ENCODE measurements around the gene CACNA1S. TPM values are rescaled to one million over a fixed set of nuclear protein-coding genes. Genes with fewer than 3 reads are reported as not detected.
A peak's percentile ranks its signal among the peaks of the same experiment; 100 is the strongest.

Gene CACNA1S
- total RNA-seq, 1 donor from 2014 or later = not detected

GRCh38 chr1:201139756-201140155 lies 27.5 kb upstream of the CACNA1S start:
- no peak for DNase-seq
- Histone ChIP-seq H3K36me3 (peaks cover 72% of the 10 kb centered on the region), H3K27ac (replicated peaks) (no peak overlapping the region), H3K4me3 (no peak overlapping the region), H3K9me3 (replicated peaks) (no peaks in the 10 kb centered on the region), H3K4me1 (peaks cover 18% of the 10 kb centered on the region), H3K27me3 (ENCODE audit: low read depth) (no peaks in the 10 kb centered on the region)
- intact Hi-C loops (cut with micrococcal nuclease) = no loop called here
- no peak for TF ChIP-seq CTCF (IDR thresholded peaks at IDR 0.05; ENCODE audit: borderline replicate concordance)

- intact Hi-C loops (cut with micrococcal nuclease) = no loop called here
- no peaks in the 10 kb centered on the region for H3K9me3 ChIP-seq (replicated peaks)
These were observed 27.1 kb upstream of the CACNA1S start for GRCh38 chr1:201139306-201139705.

GRCh38 chr1:201138311-201138840 lies 26.1 kb upstream of the CACNA1S start:
- no peak for TF ChIP-seq CTCF (IDR thresholded peaks at IDR 0.05; ENCODE audit: borderline replicate concordance)
- DNase-seq = no peak
- Histone ChIP-seq H3K9me3 (replicated peaks) (no peaks in the 10 kb centered on the region), H3K4me3 (no peak overlapping the region), H3K27ac (replicated peaks) (peak overlapping the region; percentile 52), H3K36me3 (peaks cover 66% of the 10 kb centered on the region), H3K27me3 (ENCODE audit: low read depth) (no peaks in the 10 kb centered on the region), H3K4me1 (peaks cover 18% of the 10 kb centered on the region)
- intact Hi-C loops (cut with micrococcal nuclease) = no loop called here

More at GRCh38 chr1:201139306-201139705, 27.1 kb upstream of the CACNA1S start:
- Histone ChIP-seq H3K27me3 (ENCODE audit: low read depth) (no peaks in the 10 kb centered on the region), H3K36me3 (peaks cover 71% of the 10 kb centered on the region), H3K4me1 (peaks cover 18% of the 10 kb centered on the region), H3K4me3 (no peak overlapping the region), H3K27ac (replicated peaks) (no peak overlapping the region)
- no peak for DNase-seq
- no peak for TF ChIP-seq CTCF (IDR thresholded peaks at IDR 0.05; ENCODE audit: borderline replicate concordance)

GRCh38 chr1:201137579-201138310 lies 25.5 kb upstream of the CACNA1S start:
- peaks cover 18% of the 10 kb centered on the region for H3K4me1 ChIP-seq
- intact Hi-C loops (cut with micrococcal nuclease) = no loop called here
- peaks cover 60% of the 10 kb centered on the region for H3K36me3 ChIP-seq
- no peaks in the 10 kb centered on the region for H3K9me3 ChIP-seq (replicated peaks)
- peak overlapping the region; percentile 52 for H3K27ac ChIP-seq (replicated peaks)
- peak; percentile 36 for DNase-seq
- no peaks in the 10 kb centered on the region for H3K27me3 ChIP-seq (ENCODE audit: low read depth)
- H3K4me3 ChIP-seq = no peak overlapping the region
- no peak for TF ChIP-seq CTCF (IDR thresholded peaks at IDR 0.05; ENCODE audit: borderline replicate concordance)

- H3K9me3 ChIP-seq (replicated peaks) = no peaks in the 10 kb centered on the region
- peaks cover 53% of the 10 kb centered on the region for H3K36me3 ChIP-seq
- no peak overlapping the region for H3K27ac ChIP-seq (replicated peaks)
- no peak for TF ChIP-seq CTCF (IDR thresholded peaks at IDR 0.05; ENCODE audit: borderline replicate concordance)
- H3K4me1 ChIP-seq = peaks cover 16% of the 10 kb centered on the region
- H3K27me3 ChIP-seq (ENCODE audit: low read depth) = no peaks in the 10 kb centered on the region
- no peak for DNase-seq
- intact Hi-C loops (cut with micrococcal nuclease) = no loop called here
- no peak overlapping the region for H3K4me3 ChIP-seq
These were observed 24.8 kb upstream of the CACNA1S start for GRCh38 chr1:201137024-201137392.
